SK-N-SH (cell line): ENCODE results near the gene TRIM5. TPM values are rescaled to one million over a fixed set of nuclear protein-coding genes. Genes with fewer than 3 reads are reported as not detected.

Experiments used
- CTCF ChIA-PET: fragments of 300-600, 350-600 bp; formaldehyde crosslinking; extraction: SDS; loops from one replicate; lab custom pipeline; 2021; lab: Yijun Ruan, JAX
- POLR2A ChIA-PET: fragments of 350-600 bp; sonication (Branson Sonifier 250); formaldehyde crosslinking; extraction: SDS; loops from one replicate; lab custom pipeline; 2020; ENCODE audit warnings: antibody characterized with exemption, inconsistent platforms; lab: Yijun Ruan, JAX
- DNase-seq: peaks from one replicate; pipeline ENCODE4 v3.0.0; 2012
- H2AFZ ChIP-seq: fragments of 200-600 bp; sonication (generic); 2 replicates; pipeline ENCODE4 v1.8.1; 2016; ENCODE audit warnings: antibody characterized with exemption, mild to moderate bottlenecking, low read depth
- H3F3A ChIP-seq: fragments of 200-600 bp; sonication (generic); replicated peaks from 2 replicates; pipeline ENCODE3; 2016; ENCODE audit warnings: antibody characterized with exemption, mild to moderate bottlenecking; ENCODE audit not compliant: insufficient read depth
- H3K27ac ChIP-seq, 2 experiments: fragments of 200-500 bp in 1 of 2; fragments of 200-600 bp in 1 of 2; sonication (Bioruptor generic) in 1 of 2; sonication (generic), shearing (Covaris generic) in 1 of 2; 2 replicates each; pipeline versions ENCODE4 v1.5.1 to v1.6.1; 2014 to 2016; ENCODE audit warnings: low read depth in 2 of 2, inconsistent platforms in 1 of 2, low read length in 1 of 2, mild to moderate bottlenecking in 1 of 2, mixed read lengths in 1 of 2
- H3K27me3 ChIP-seq: fragments of 200-600 bp; sonication (generic), shearing (Covaris generic); 2 replicates; pipeline ENCODE4 v1.6.1; 2016; ENCODE audit warnings: mixed run types; ENCODE audit not compliant: insufficient read depth
- H3K36me3 ChIP-seq, 2 experiments: fragments of 200-500 bp in 1 of 2; fragments of 200-600 bp in 1 of 2; sonication (Bioruptor generic) in 1 of 2; sonication (generic) in 1 of 2; replicated peaks in 1 of 2; 2 replicates each; pipeline versions ENCODE3 to v1.5.1; 2014 to 2016; ENCODE audit warnings: low read length in 1 of 2, mild to moderate bottlenecking in 1 of 2; ENCODE audit not compliant: insufficient read depth in 2 of 2, control insufficient read depth in 1 of 2
- H3K4me1 ChIP-seq, 2 experiments: fragments of 200-500 bp in 1 of 2; fragments of 200-600 bp in 1 of 2; sonication (Bioruptor generic) in 1 of 2; sonication (generic), shearing (Covaris generic) in 1 of 2; 2 replicates each; pipeline versions ENCODE4 v1.5.1 to v1.6.1; 2014 to 2016; ENCODE audit warnings: low read depth in 1 of 2, low read length in 1 of 2, mixed run types in 1 of 2; ENCODE audit not compliant: insufficient read depth in 2 of 2, control insufficient read depth in 1 of 2
- H3K4me2 ChIP-seq: fragments of 200-600 bp; sonication (generic), shearing (Covaris generic); 2 replicates; pipeline ENCODE4 v1.6.1; 2017; ENCODE audit warnings: mixed run types
- H3K4me3 ChIP-seq, 2 experiments: fragments of 200-500 bp in 1 of 2; fragments of 200-600 bp in 1 of 2; sonication (Bioruptor generic) in 1 of 2; sonication (generic), shearing (Covaris generic) in 1 of 2; 2 replicates each; pipeline versions ENCODE4 v1.5.1 to v1.8.1; 2014 to 2016; ENCODE audit warnings: low read depth in 2 of 2, inconsistent platforms in 1 of 2, low read length in 1 of 2, mild to moderate bottlenecking in 1 of 2, mixed read lengths in 1 of 2, moderate library complexity in 1 of 2
- H3K79me2 ChIP-seq: fragments of 200-600 bp; sonication (generic); 2 replicates; pipeline ENCODE4 v1.8.1; 2017; ENCODE audit warnings: mild to moderate bottlenecking; ENCODE audit not compliant: insufficient read depth
- H3K9ac ChIP-seq: fragments of 200-600 bp; sonication (generic); 2 replicates; pipeline ENCODE4 v1.6.1; 2017; ENCODE audit warnings: mixed run types
- H3K9me2 ChIP-seq: fragments of 200-600 bp; sonication (generic); 2 replicates; pipeline ENCODE4 v1.6.1; 2017; ENCODE audit warnings: mixed run types
- H3K9me3 ChIP-seq: fragments of 200-600 bp; sonication (generic); 2 replicates; pipeline ENCODE4 v1.6.1; 2017; ENCODE audit warnings: mixed run types, mild to moderate bottlenecking, moderate library complexity
- H4K20me1 ChIP-seq: fragments of 200-600 bp; sonication (generic); 2 replicates; pipeline ENCODE4 v1.6.1; 2017; ENCODE audit warnings: mild to moderate bottlenecking, mixed run types; ENCODE audit not compliant: insufficient read depth
- CHD2 ChIP-seq: fragments of 150-350 bp; IDR thresholded peaks from 2 replicates; pipeline ENCODE4 v1.6.1; 2018; ENCODE audit warnings: low read length; ENCODE audit not compliant: partially characterized antibody
- EZH2phosphoT487 ChIP-seq: fragments of 200-600 bp; sonication (generic); IDR thresholded peaks from 2 replicates; pipeline ENCODE4 v1.6.1; 2017; ENCODE audit warnings: low read depth, mixed run types, mild to moderate bottlenecking, antibody characterized with exemption, moderate library complexity, borderline replicate concordance
- FOSL2 ChIP-seq: IDR thresholded peaks from 2 replicates; pipeline ENCODE4 v1.4.0; 2012; ENCODE audit warnings: low read depth, mild to moderate bottlenecking, moderate library complexity, borderline replicate concordance
- GATA2 ChIP-seq: sonication (generic); formaldehyde crosslinking; IDR thresholded peaks from 2 replicates; pipeline ENCODE4 v1.5.0; 2020; ENCODE audit warnings: mild to moderate bottlenecking, missing genetic modification reagents
- MEF2A ChIP-seq: IDR thresholded peaks from 2 replicates; pipeline ENCODE4 v1.4.0; 2012; ENCODE audit warnings: low read depth, borderline replicate concordance
- NFIC ChIP-seq: IDR thresholded peaks from 2 replicates; pipeline ENCODE4 v1.4.0; 2012; ENCODE audit warnings: borderline replicate concordance
- NRF1 ChIP-seq: IDR thresholded peaks from 2 replicates; pipeline ENCODE4 v1.6.1; 2012; ENCODE audit warnings: low read depth, mild to moderate bottlenecking, low read length
- POLR2AphosphoS5 ChIP-seq: IDR thresholded peaks from 2 replicates; pipeline ENCODE4 v1.6.1; 2012; ENCODE audit warnings: low read depth, low read length
- REST ChIP-seq: IDR thresholded peaks from 2 replicates; pipeline ENCODE4 v1.6.1; 2012; ENCODE audit warnings: mild to moderate bottlenecking, low read depth, low read length, moderate library complexity
- RFX5 ChIP-seq: IDR thresholded peaks from 2 replicates; pipeline ENCODE4 v1.6.1; 2012; ENCODE audit warnings: mild to moderate bottlenecking, improper control_type of control experiment, low read length
- RXRA ChIP-seq: IDR thresholded peaks from 2 replicates; pipeline ENCODE4 v1.4.0; 2012; ENCODE audit warnings: low read depth, mild to moderate bottlenecking, borderline replicate concordance
- SIN3A ChIP-seq: IDR thresholded peaks from 2 replicates; pipeline ENCODE4 v1.6.1; 2012; ENCODE audit warnings: low read depth, mild to moderate bottlenecking, low read length, moderate library complexity, borderline replicate concordance
- SMC3 ChIP-seq: IDR thresholded peaks from 2 replicates; pipeline ENCODE4 v1.6.1; 2012; ENCODE audit warnings: low read depth, low read length, improper control_type of control experiment
- TAF1 ChIP-seq: IDR thresholded peaks from 2 replicates; pipeline ENCODE4 v1.6.1; 2012; ENCODE audit warnings: low read depth, mild to moderate bottlenecking, low read length, moderate library complexity, borderline replicate concordance
- TCF12 ChIP-seq: IDR thresholded peaks from 2 replicates; pipeline ENCODE4 v1.4.0; 2012
- USF1 ChIP-seq: IDR thresholded peaks from 2 replicates; pipeline ENCODE4 v1.4.0; 2012; ENCODE audit warnings: low read depth, borderline replicate concordance
- ZBTB33 ChIP-seq: IDR thresholded peaks from 2 replicates; pipeline ENCODE4 v1.4.0; 2012; ENCODE audit warnings: low read depth, borderline replicate concordance
- WGBS: methylation state at CpG from one replicate; pipeline ENCODE4 v1.1.6; 2017; ENCODE audit warnings: low lambda C conversion rate; 5-methylcytosine and 5-hydroxymethylcytosine counted together
- polyA plus RNA-seq, 3 experiments: library from polyadenylated mRNA; depleted of rRNA; stranded (reverse); fragments of >200 nt; gene quantifications; 2 replicates each; pipeline ENCODE4 v1.2.3, GENCODE V29; 2012

Gene TRIM5
- polyA plus RNA-seq, 1 of the 3 experiments (the other 2 are of a cell fraction): 22.9 TPM

GRCh38 chr11:5663511-5663910, 21.4 kb downstream of the TRIM5 start:
- no peaks in the 10 kb centered on the region for H4K20me1 ChIP-seq
- H3K4me2 ChIP-seq: no peak overlapping the region
- no peaks in the 10 kb centered on the region for H3K27me3 ChIP-seq
- DNase-seq: no peak
- peaks cover 11 to 45% of the 10 kb centered on the region in 2 experiments for H3K36me3 ChIP-seq
- no peak overlapping the region for H3K4me3 ChIP-seq
- 85% methylated on average over 2 of the region's 2 CpGs for WGBS
- POLR2A ChIA-PET: no interaction called here
- CTCF ChIA-PET: no interaction called here
- no peak overlapping the region for H2AFZ ChIP-seq
- no peak overlapping the region for H3K27ac ChIP-seq
- no peaks in the 10 kb centered on the region for H3F3A ChIP-seq
- no peaks in the 10 kb centered on the region for H3K79me2 ChIP-seq
- no peak overlapping the region for H3K9ac ChIP-seq
- no peaks in the 10 kb centered on the region for H3K9me3 ChIP-seq
- no peak for TF ChIP-seq REST
- TF ChIP-seq RXRA: no peak
- TF ChIP-seq TCF12: no peak
- TF ChIP-seq NRF1: no peak
- no peak for TF ChIP-seq ZBTB33
- no peak for TF ChIP-seq GATA2 (CRISPR knock-in tag)
- TF ChIP-seq POLR2AphosphoS5: no peak
- no peak for TF ChIP-seq SMC3
- no peak for TF ChIP-seq RFX5
- TF ChIP-seq SIN3A: no peak
- TF ChIP-seq NFIC: no peak
- TF ChIP-seq CHD2: no peak
- no peak for TF ChIP-seq FOSL2
- no peak for TF ChIP-seq EZH2phosphoT487
- no peak for TF ChIP-seq MEF2A
- TF ChIP-seq USF1: no peak
- no peak for TF ChIP-seq TAF1
- H3K9me2 ChIP-seq: no peaks in the 10 kb centered on the region
- no peaks in the 10 kb centered on the region for H3K4me1 ChIP-seq
